ES-I3 (cell line): Measurements from ENCODE around the gene SLC6A11.

ENCODE experiments used
- H3K36me3 ChIP-seq: 2 replicates; pipeline ENCODE4 v1.6.1; 2013; ENCODE audit warnings: mild to moderate bottlenecking, low read length, control low read depth, moderate library complexity; ENCODE audit not compliant: insufficient read depth
- H3K4me1 ChIP-seq: 2 replicates; pipeline ENCODE4 v1.6.1; 2013; ENCODE audit warnings: mild to moderate bottlenecking, control low read depth, low read length; ENCODE audit not compliant: insufficient read depth
- H3K9ac ChIP-seq: 2 replicates; pipeline ENCODE4 v1.6.1; 2013; ENCODE audit warnings: low read depth, mild to moderate bottlenecking, low read length, moderate library complexity
- H3K9me3 ChIP-seq: 2 replicates; pipeline ENCODE4 v1.6.1; 2013; ENCODE audit warnings: mild to moderate bottlenecking, low read length, moderate library complexity; ENCODE audit not compliant: control insufficient read depth, insufficient read depth

The SLC6A11 gene

DNA sequence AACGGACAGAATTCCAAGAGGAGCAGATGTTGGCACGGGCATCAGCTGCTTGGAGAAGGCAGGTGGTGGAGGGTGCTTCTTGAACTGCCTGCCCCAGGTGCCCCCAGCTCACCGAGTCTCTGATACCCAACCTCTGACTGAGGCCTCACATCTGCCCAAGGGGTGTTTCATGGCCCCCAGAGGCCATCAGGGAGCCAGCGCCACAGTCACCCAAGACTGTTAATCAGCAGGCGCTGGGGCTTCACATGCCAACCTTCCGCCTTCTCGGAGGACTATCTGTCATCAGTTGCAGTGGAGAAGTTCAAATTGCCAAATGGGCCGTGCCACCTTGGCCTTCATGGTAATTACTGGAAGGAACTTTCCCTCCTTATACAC lies 114.6 kb downstream of the SLC6A11 start:
- H3K36me3 ChIP-seq = no peaks in the 10 kb centered on the region
- no peak overlapping the region for H3K9ac ChIP-seq
- H3K9me3 ChIP-seq = no peaks in the 10 kb centered on the region
- H3K4me1 ChIP-seq = no peaks in the 10 kb centered on the region

DNA sequence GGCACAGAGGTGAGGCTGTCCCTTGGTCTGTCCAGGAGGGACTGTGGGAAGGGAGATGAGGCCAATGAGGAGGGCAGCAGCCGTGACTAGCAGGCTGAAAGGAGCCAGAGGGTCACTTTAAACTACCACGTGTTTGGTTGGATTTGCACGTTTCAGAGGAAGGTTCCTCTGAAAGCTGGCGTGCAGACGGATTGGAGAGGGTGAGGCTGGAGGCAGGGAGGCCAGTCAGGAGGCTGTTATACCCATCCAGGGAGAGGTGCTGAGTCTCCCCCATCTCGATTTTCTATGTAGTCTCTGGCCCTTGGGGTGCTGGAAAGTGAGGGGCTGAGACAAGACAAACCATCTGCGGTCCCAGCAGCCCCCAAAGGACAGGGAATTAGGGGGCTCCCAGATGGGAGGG lies 116.6 kb downstream of the SLC6A11 start:
- no peaks in the 10 kb centered on the region for H3K4me1 ChIP-seq

DNA sequence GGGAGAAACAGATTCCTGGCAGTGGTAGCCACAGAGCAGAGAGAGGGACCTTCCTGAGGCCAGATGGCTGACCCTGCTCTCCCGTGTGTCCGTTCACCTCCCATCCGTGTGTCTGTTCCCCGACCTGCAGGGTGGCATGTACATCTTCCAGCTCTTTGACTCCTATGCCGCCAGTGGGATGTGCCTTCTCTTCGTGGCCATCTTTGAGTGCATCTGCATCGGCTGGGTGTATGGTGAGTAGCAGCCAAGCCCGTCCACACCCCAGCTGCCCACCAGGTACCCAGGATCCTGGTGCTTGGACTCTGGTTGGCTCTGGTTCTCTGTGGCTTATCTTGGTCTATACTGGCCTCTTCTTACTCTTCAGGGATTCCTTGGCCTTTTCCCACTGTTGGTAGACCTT lies 117.0 kb downstream of the SLC6A11 start:
- H3K4me1 ChIP-seq = no peaks in the 10 kb centered on the region
- no peaks in the 10 kb centered on the region for H3K9me3 ChIP-seq
- no peaks in the 10 kb centered on the region for H3K36me3 ChIP-seq
- H3K9ac ChIP-seq = no peak overlapping the region

More for the DNA sequence above, 116.6 kb downstream of the SLC6A11 start:
- no peak overlapping the region for H3K9ac ChIP-seq
- no peaks in the 10 kb centered on the region for H3K36me3 ChIP-seq
- no peaks in the 10 kb centered on the region for H3K9me3 ChIP-seq

DNA sequence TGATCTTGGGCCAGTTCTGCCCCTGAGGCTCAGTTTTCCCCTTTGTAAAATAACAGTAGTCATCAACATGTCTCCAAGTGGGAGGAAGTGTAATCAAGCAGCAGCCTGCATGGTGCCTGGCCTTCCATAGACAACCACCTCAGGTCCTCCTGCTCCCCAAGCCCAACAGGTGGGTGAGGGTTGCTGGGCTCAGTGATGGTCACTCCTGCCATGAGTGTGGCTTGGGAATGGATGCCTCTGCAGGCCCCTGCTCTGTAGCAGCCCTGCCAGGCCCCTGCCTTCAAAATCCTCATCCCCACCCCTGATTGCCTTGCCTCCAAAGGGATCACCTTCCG lies 117.4 kb downstream of the SLC6A11 start:
- H3K9ac ChIP-seq = no peak overlapping the region
- no peaks in the 10 kb centered on the region for H3K4me1 ChIP-seq
- H3K36me3 ChIP-seq = no peaks in the 10 kb centered on the region
- no peaks in the 10 kb centered on the region for H3K9me3 ChIP-seq

DNA sequence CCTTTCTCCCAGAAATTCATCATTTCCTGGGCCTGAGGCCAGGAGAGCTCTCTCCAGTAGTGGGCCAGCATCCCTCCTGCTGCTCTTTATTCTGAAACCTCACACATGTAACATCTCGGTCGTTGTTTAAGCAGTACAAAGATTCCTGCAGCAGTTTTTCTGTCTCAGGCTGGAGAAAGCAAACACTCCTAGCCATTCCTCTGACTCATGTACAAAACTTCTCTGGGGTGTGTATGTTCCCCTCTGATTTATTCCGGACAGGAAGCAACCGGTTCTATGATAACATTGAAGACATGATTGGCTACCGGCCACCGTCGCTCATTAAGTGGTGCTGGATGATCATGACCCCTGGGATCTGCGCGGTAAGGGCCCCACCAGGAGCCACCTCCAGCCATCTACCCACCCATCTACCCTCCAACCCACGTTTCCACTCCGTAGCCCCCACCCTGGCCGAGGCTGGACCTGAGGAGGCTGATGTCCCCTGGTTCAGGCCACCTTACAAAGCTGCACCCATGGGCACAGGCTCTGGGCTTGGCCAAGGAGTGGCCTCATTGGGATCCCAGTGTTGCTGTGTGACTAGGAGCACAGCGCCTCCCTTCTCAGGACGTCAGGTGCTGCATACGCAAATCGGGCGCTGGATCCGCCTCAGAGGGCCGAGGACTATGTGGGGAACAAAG lies 117.9 kb downstream of the SLC6A11 start:
- no peaks in the 10 kb centered on the region for H3K9me3 ChIP-seq
- no peak overlapping the region for H3K9ac ChIP-seq
- H3K4me1 ChIP-seq = no peaks in the 10 kb centered on the region
- no peaks in the 10 kb centered on the region for H3K36me3 ChIP-seq

DNA sequence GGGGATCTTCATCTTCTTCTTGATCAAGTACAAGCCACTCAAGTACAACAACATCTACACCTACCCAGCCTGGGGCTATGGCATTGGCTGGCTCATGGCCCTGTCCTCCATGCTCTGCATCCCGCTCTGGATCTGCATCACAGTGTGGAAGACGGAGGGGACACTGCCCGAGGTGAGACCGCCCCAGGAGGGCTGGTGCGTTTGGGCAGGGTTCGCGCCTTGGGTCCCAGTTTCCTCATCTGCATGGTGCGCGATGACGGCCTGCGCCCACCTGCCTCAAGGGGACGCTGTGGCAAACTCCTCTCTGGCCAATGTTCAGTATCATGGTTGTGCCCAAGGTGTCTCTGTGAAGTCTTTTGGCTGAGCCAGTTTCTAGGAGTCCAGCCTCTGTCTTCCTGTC lies 119.0 kb downstream of the SLC6A11 start:
- no peaks in the 10 kb centered on the region for H3K9me3 ChIP-seq
- no peaks in the 10 kb centered on the region for H3K36me3 ChIP-seq

DNA sequence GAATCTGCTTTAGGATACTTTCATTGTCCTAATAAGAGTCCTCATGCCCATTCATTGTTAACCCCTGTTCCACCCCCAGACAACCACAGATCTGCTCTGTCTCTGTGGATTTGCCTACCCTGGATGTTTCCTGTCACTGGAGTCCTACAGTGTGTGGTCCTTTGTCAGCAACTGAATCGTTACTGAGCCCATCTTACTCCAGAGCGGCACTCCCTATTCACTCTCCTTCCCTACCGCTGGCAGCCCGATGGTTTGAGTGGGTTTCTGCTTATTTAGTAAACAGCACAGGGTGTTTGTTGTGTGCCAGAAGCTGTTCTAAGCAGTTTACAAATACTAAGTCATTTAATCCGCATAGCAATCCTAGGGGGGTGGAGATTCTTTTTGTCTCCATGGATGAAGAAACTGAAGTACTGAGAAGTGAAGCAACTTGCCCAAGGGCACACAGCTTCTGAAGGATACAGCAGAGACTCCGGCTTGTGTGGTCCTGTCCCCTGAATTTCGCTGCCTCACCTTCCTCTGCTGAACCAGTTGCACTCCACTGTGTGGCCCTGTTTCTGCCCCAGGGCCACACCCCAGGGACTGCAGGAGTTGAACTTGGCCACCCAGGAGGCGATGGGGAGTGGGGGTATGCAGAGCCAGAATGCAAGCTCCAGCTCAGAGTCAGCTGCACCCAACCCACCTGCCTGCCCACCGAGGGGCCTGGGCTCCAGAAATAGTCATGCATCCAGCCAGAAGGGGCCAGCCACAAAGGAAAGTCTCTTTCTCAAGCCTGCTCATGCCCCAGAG lies 120.0 kb downstream of the SLC6A11 start:
- H3K36me3 ChIP-seq = no peaks in the 10 kb centered on the region
- H3K9me3 ChIP-seq = no peaks in the 10 kb centered on the region
- H3K9ac ChIP-seq = no peak overlapping the region
- H3K4me1 ChIP-seq = no peaks in the 10 kb centered on the region

More for the DNA sequence above, 119.0 kb downstream of the SLC6A11 start:
- H3K4me1 ChIP-seq = no peaks in the 10 kb centered on the region
- no peak overlapping the region for H3K9ac ChIP-seq

DNA sequence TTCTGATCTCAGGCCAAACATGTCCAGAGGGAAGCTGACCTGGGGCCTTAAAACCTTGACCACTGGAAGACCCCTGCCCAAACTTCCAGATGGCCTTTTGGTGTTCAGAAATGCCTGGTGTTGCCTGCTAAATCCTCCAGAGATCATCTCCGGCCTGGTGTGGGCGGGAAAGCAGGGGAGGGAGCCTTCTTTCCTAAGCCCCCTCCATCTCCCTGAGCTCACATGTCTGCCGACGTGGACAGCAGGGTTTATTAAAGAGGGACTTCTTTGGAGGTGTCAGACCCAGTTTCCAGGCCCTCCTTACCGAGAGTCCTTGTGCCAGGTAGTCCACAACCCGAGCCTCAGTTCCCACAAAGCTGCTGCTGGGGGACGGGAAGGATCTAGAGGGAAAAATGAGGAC lies 120.7 kb downstream of the SLC6A11 start:
- no peaks in the 10 kb centered on the region for H3K9me3 ChIP-seq
- H3K4me1 ChIP-seq = no peaks in the 10 kb centered on the region
- H3K36me3 ChIP-seq = no peaks in the 10 kb centered on the region
- H3K9ac ChIP-seq = no peak overlapping the region

DNA sequence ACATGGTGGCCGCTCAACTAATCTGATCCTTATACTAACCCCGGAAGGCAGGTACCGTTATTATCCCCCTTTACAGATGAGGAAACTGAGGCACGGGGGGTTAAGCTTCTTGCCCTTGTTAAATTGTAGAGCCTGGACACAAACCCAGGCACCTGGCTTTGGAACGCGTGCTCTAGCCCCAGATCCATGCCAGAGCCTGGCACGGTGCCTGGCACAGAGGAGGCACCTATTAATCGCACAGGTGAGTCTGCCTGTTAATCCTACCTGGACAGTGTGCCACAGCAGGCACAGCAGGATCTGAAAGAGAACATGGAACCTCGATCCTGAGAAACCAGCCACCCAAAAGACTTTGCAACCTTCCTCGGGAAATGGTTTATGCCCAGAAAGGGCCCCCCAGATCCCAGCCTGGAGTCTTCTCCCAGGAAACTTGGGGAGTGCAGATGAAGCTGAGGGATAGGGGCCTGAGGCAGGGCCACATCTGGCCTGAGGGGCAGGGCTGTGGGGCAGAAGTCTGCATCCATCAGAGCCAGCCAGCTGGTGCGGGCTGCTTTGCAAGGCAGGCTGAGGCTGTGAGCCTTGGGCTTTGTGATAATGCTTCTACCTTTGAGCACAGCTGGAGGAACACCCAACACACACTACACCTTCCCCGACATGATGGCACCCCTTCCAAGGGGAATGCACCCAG lies 121.3 kb downstream of the SLC6A11 start:
- Histone ChIP-seq H3K9me3 (peaks cover 2% of the 10 kb centered on the region; the same call in 1 of the 2 replicates), H3K36me3 (no peaks in the 10 kb centered on the region), H3K9ac (no peak overlapping the region), H3K4me1 (no peaks in the 10 kb centered on the region)

DNA sequence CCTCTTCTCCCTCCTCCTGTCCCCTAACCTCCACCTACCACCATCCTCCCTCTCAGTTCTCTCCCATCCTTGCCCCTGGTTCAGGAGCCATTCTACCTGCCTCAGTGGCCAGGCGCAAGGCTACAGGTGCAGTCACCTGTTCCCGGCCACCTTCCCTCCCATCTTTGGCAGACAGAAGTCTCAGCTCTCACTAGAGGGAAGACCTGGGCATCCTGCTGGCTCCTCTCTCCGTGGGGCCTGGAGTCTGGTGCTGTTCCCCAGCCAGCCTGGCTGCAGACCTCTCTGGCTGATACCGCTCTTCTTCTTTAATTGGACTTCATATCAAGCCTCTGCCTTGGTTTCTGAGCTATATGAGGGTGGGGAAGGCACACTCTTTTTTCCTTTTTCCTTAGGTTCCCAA lies 123.5 kb downstream of the SLC6A11 start:
- H3K9me3 ChIP-seq = peaks cover 5% of the 10 kb centered on the region; the same call in 1 of the 2 replicates
- no peaks in the 10 kb centered on the region for H3K36me3 ChIP-seq
- no peaks in the 10 kb centered on the region for H3K4me1 ChIP-seq
- no peak overlapping the region for H3K9ac ChIP-seq

DNA sequence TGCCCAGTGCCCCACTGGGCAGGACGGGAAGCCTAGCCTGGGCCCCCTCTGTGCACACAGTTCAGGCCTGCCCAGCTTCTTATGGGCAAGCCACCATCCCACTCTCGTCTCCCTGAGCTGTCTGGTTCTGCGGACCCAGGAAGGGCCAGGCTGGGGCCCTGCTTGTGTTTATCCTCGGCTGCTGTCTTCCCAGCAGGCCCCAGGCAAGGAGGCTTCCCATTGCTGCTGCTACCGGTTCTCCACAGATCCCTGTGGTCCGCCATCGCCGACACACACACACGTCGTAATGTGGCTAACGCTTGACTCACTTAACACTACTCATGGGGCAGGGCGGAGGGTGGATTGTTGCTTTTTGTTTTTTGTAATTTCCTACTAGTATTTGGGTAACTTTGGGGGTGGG lies 124.1 kb downstream of the SLC6A11 start:
- H3K9ac ChIP-seq = no peak overlapping the region
- no peaks in the 10 kb centered on the region for H3K4me1 ChIP-seq
- no peaks in the 10 kb centered on the region for H3K36me3 ChIP-seq
- H3K9me3 ChIP-seq = peaks cover 5% of the 10 kb centered on the region; the same call in 1 of the 2 replicates

DNA sequence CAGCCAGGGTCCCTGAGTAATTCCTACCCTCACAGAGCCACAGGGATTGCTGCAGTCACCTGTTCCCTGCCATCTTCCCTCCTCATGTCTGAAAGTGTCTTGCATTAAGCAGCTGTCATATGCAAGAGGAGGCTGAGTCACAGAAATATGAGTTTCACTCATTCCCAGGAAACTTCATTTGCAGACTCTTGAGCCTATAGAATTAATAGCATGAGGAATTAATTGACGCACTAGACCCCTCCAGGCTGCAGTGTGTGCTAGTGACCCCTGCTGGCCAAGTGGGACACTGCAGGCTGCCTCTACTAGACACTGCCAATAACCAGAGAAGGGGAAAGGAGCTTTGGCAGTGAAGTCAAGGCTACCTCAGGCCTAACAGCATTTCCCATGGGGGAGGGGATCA lies 125.9 kb downstream of the SLC6A11 start:
- Histone ChIP-seq H3K36me3 (no peaks in the 10 kb centered on the region), H3K9ac (no peak overlapping the region), H3K9me3 (peaks cover 5% of the 10 kb centered on the region; the same call in 1 of the 2 replicates), H3K4me1 (no peaks in the 10 kb centered on the region)

DNA sequence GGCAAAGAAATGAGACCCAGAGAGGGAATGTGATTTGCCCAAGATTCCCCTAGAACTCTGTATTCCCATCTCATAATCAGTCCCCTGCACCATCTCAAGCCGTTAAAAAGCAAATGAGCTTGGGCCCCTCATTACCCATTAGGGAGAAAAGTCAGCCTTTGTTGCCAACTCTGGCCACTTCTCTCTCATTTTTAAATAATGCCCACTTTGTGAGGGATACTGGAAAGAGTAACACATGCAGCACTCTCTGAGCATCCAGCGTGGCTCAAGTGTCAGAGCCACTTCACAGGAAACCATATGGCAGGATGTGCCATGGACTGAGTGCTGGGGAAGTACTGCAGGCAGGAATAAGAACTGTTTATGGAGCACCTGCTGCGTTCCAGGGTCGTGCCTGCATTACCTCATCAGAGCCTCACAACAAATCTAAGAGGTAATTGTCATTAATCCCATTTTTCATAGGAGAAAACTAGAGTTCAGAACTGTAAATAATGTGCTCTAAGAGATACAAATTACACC lies 126.7 kb downstream of the SLC6A11 start:
- Histone ChIP-seq H3K9me3 (peaks cover 5% of the 10 kb centered on the region; the same call in 1 of the 2 replicates), H3K36me3 (no peaks in the 10 kb centered on the region), H3K4me1 (no peaks in the 10 kb centered on the region), H3K9ac (no peak overlapping the region)

DNA sequence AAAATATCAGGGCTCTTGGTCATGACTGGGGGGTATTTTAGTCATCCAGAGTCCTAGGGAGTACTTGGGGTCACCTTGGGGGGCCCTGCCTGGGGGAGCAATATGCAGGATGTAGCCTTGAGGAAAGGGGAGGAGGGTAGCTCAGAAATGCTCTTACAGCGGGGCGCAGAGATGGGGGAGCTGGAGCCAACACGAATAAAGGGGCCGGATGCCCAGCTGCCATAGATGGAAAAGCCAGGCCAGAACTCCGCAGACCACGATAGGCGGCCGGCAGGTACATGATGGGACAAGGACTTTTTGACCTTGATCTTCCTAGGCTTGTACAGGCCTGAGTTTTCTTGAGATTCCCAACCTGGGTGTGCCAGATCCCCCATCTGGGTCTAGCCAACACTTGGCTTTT lies 128.8 kb downstream of the SLC6A11 start:
- no peak overlapping the region for H3K9ac ChIP-seq
- H3K9me3 ChIP-seq = peaks cover 5% of the 10 kb centered on the region; the same call in 1 of the 2 replicates
- no peaks in the 10 kb centered on the region for H3K36me3 ChIP-seq
- H3K4me1 ChIP-seq = no peaks in the 10 kb centered on the region
